GM21737 (cell line): ENCODE measurements around the gene JPH3.

ENCODE experiments used
- ATAC-seq: cut with Tn5 transposase; IDR thresholded peaks from one replicate; pipeline ENCODE4 v1.9.1; 2021; ENCODE audit warnings: mild to moderate bottlenecking, moderate library complexity; ENCODE audit not compliant: unreplicated experiment

Gene JPH3

GRCh38 chr16:87729266-87729954, 127.1 kb downstream of the JPH3 start:
- no peak for ATAC-seq

GRCh38 chr16:87731607-87732006, 129.3 kb downstream of the JPH3 start:
- no peak for ATAC-seq

GRCh38 chr16:87733190-87733589, 130.9 kb downstream of the JPH3 start:
- no peak for ATAC-seq

GRCh38 chr16:87734644-87735043, 132.3 kb downstream of the JPH3 start:
- no peak for ATAC-seq

GRCh38 chr16:87735270-87736007, 133.1 kb downstream of the JPH3 start:
- no peak for ATAC-seq

- no peak for ATAC-seq
These were observed 133.7 kb downstream of the JPH3 start for GRCh38 chr16:87736008-87736382.

GRCh38 chr16:87739801-87740200, 137.5 kb downstream of the JPH3 start:
- no peak for ATAC-seq

GRCh38 chr16:87740441-87740840, 138.1 kb downstream of the JPH3 start:
- ATAC-seq = no peak

- ATAC-seq = no peak
These were observed 138.7 kb downstream of the JPH3 start for GRCh38 chr16:87740909-87741424.

GRCh38 chr16:87741700-87742415, 139.6 kb downstream of the JPH3 start:
- ATAC-seq = no peak

GRCh38 chr16:87742781-87743490, 140.6 kb downstream of the JPH3 start:
- ATAC-seq = no peak

- ATAC-seq = no peak
These were observed 142.6 kb downstream of the JPH3 start for GRCh38 chr16:87744750-87745514.

- ATAC-seq = no peak
These were observed 143.9 kb downstream of the JPH3 start for GRCh38 chr16:87746178-87746577.
